ENCODE results near the gene UTP20. TPM values are rescaled to one million over a fixed set of nuclear protein-coding genes. Genes with fewer than 3 reads are reported as not detected.
"Not testable (repeated sequence)": the region's sequence is repeated elsewhere in the genome, so short reads cannot be mapped to it uniquely, and the experiment has no call there.

Gene UTP20
- total RNA-seq, 1 donor from 2014 or later = 19.3 TPM

GRCh38 chr12:101407436-101408345 lies 127.8 kb downstream of the UTP20 start, which contains the start of gene ARL1:
Gene ARL1, minus strand, starts transcription at chr12:101407772. Its CDS starts 127 bp downstream, at chr12:101407645.
- Histone ChIP-seq H3K9me3 (ENCODE audit: low read depth) (no peaks in the 10 kb centered on the region), H3K27me3 (no peaks in the 10 kb centered on the region), H3K4me2 (peak within 1 kb of the TSS; percentile 91), H3K4me3 (peak within 1 kb of the TSS; percentile 76), H3F3A (ENCODE audit: low read depth) (peaks cover 14% of the 10 kb centered on the region), H3K9ac (peak within 1 kb of the TSS; percentile 79), H3K4me1 (peaks cover 5% of the 10 kb centered on the region), H2AFZ (replicated peaks) (peak within 1 kb of the TSS; percentile 93), H3K79me2 (ENCODE audit: low read depth) (peaks cover 48% of the 10 kb centered on the region), H3K27ac (peak within 1 kb of the TSS; percentile 90), H4K20me1 (ENCODE audit: low read depth) (peaks cover 15% of the 10 kb centered on the region), H3K36me3 (peaks cover under 1% of the 10 kb centered on the region)
- TF ChIP-seq CTCF (IDR thresholded peaks at IDR 0.05) = no peak
- peak; percentile 53 for TF ChIP-seq EZH2phosphoT487 (IDR thresholded peaks at IDR 0.05)
- peak; percentile 90 for DNase-seq (ENCODE audit: low spot score)
- Mint-ChIP-seq H3K4me3 (peak within 1 kb of the TSS; percentile 97), H3K4me1 (peaks cover 11% of the 10 kb centered on the region), H3K27ac (peak within 1 kb of the TSS; percentile 96), H3K27me3 (ENCODE audit: insufficient read depth, low read depth) (peaks cover 3% of the 10 kb centered on the region), H3K9me3 (no peaks in the 10 kb centered on the region), H3K36me3 (peaks cover 4% of the 10 kb centered on the region)

- not testable (repeated sequence) for DNase-seq (ENCODE audit: low spot score); H3K27me3 Mint-ChIP-seq (ENCODE audit: insufficient read depth, low read depth); H2AFZ ChIP-seq (replicated peaks); H3K9me3 Mint-ChIP-seq; H3K27me3 ChIP-seq; H3K36me3 ChIP-seq; H3K27ac Mint-ChIP-seq; H3K4me3 Mint-ChIP-seq; H3K4me2 ChIP-seq; H3K36me3 Mint-ChIP-seq; H3K9me3 ChIP-seq (ENCODE audit: low read depth); H3K9ac ChIP-seq; H3K4me3 ChIP-seq; H3K4me1 ChIP-seq; H3K27ac ChIP-seq
- Histone ChIP-seq H3K79me2 (ENCODE audit: low read depth) (peaks cover 23% of the 10 kb centered on the region), H4K20me1 (ENCODE audit: low read depth) (peaks cover 15% of the 10 kb centered on the region), H3F3A (ENCODE audit: low read depth) (peaks cover 14% of the 10 kb centered on the region)
- H3K4me1 Mint-ChIP-seq = peaks cover 11% of the 10 kb centered on the region
Observed at GRCh38 chr12:101410169-101410568, 130.3 kb downstream of the UTP20 start.

- H3K9me3 Mint-ChIP-seq = no peaks in the 10 kb centered on the region
- TF ChIP-seq CTCF (IDR thresholded peaks at IDR 0.05) (peak; percentile 70), EZH2 (IDR thresholded peaks at IDR 0.05) (no peak)
- Histone ChIP-seq H2AFZ (replicated peaks) (no peak overlapping the region), H3K27ac (no peak overlapping the region), H3K36me3 (no peaks in the 10 kb centered on the region), H3K27me3 (no peaks in the 10 kb centered on the region), H3K4me1 (no peaks in the 10 kb centered on the region), H3K4me3 (no peak overlapping the region), H3K4me2 (no peak overlapping the region), H3F3A (ENCODE audit: low read depth) (no peaks in the 10 kb centered on the region), H4K20me1 (ENCODE audit: low read depth) (no peaks in the 10 kb centered on the region), H3K79me2 (ENCODE audit: low read depth) (no peaks in the 10 kb centered on the region), H3K9ac (no peak overlapping the region), H3K9me3 (ENCODE audit: low read depth) (no peaks in the 10 kb centered on the region)
- H3K4me1 Mint-ChIP-seq = no peaks in the 10 kb centered on the region
- H3K36me3 Mint-ChIP-seq = no peaks in the 10 kb centered on the region
- peak; percentile 70 for DNase-seq (ENCODE audit: low spot score)
- no peak overlapping the region for H3K27ac Mint-ChIP-seq
- H3K27me3 Mint-ChIP-seq (ENCODE audit: insufficient read depth, low read depth) = peaks cover 3% of the 10 kb centered on the region
- H3K4me3 Mint-ChIP-seq = no peak overlapping the region
Observed at GRCh38 chr12:101414533-101415119, 134.7 kb downstream of the UTP20 start.

- no peaks in the 10 kb centered on the region for H4K20me1 ChIP-seq (ENCODE audit: low read depth)
- no peaks in the 10 kb centered on the region for H3K9me3 Mint-ChIP-seq
- H3K4me3 ChIP-seq = no peak overlapping the region
- H3K79me2 ChIP-seq (ENCODE audit: low read depth) = no peaks in the 10 kb centered on the region
- H3K9me3 ChIP-seq (ENCODE audit: low read depth) = no peaks in the 10 kb centered on the region
- H2AFZ ChIP-seq (replicated peaks) = no peak overlapping the region
- H3K4me3 Mint-ChIP-seq = no peak overlapping the region
- no peaks in the 10 kb centered on the region for H3K36me3 ChIP-seq
- H3K27ac Mint-ChIP-seq = no peak overlapping the region
- no peaks in the 10 kb centered on the region for H3F3A ChIP-seq (ENCODE audit: low read depth)
- no peaks in the 10 kb centered on the region for H3K36me3 Mint-ChIP-seq
- H3K4me1 ChIP-seq = no peaks in the 10 kb centered on the region
- TF ChIP-seq CTCF (IDR thresholded peaks at IDR 0.05) (no peak), EZH2phosphoT487 (IDR thresholded peaks at IDR 0.05) (no peak), EZH2 (IDR thresholded peaks at IDR 0.05) (no peak)
- H3K27me3 Mint-ChIP-seq (ENCODE audit: insufficient read depth, low read depth) = peaks cover 3% of the 10 kb centered on the region
- no peak overlapping the region for H3K9ac ChIP-seq
- no peak overlapping the region for H3K27ac ChIP-seq
- no peak for DNase-seq (ENCODE audit: low spot score)
- no peak overlapping the region for H3K4me2 ChIP-seq
- H3K27me3 ChIP-seq = no peaks in the 10 kb centered on the region
- H3K4me1 Mint-ChIP-seq = no peaks in the 10 kb centered on the region
Observed at GRCh38 chr12:101415228-101415627, 135.3 kb downstream of the UTP20 start.

- not testable (repeated sequence) for H3K4me3 ChIP-seq; H4K20me1 ChIP-seq (ENCODE audit: low read depth); H3K9me3 Mint-ChIP-seq; H3K36me3 Mint-ChIP-seq; H3K27me3 Mint-ChIP-seq (ENCODE audit: insufficient read depth, low read depth); H3K27me3 ChIP-seq; H3K27ac Mint-ChIP-seq; H3K4me1 ChIP-seq; H3K79me2 ChIP-seq (ENCODE audit: low read depth); H2AFZ ChIP-seq (replicated peaks); H3K36me3 ChIP-seq; DNase-seq (ENCODE audit: low spot score); H3K4me3 Mint-ChIP-seq; H3K27ac ChIP-seq; H3K9ac ChIP-seq; H3K9me3 ChIP-seq (ENCODE audit: low read depth); H3K4me2 ChIP-seq; H3K4me1 Mint-ChIP-seq; H3F3A ChIP-seq (ENCODE audit: low read depth)
Observed at GRCh38 chr12:101422066-101422465, 142.2 kb downstream of the UTP20 start.
